Left lobe of liver (tissue), 2 donors: ENCODE measurements around the gene AKAP13. TPM values are rescaled to one million over a fixed set of nuclear protein-coding genes. Genes with fewer than 3 reads are reported as not detected.

Experiments
- ATAC-seq: fragments of 200-7000 bp; cut with Tn5 transposase; one replicate; pipeline ENCODE4 v1.9.1; 2020; ENCODE audit warnings: mild to moderate bottlenecking, moderate library complexity
- DNase-seq: peaks from one replicate; pipeline ENCODE4 v3.0.0-alpha.2; 2020; ENCODE audit warnings: low spot score
- total RNA-seq: library from RNA; stranded (reverse); gene quantifications from one replicate; pipeline ENCODE4 v1.2.1, GENCODE V29; 2021
- donor health status: DM: no; HTN: no; CAD: no; lungs with moderate emphysema.
- donor health status: DM: no; HTN: yes; CAD: no.

Gene AKAP13
- total RNA-seq, 1 donor from 2014 or later: 60.5 TPM

DNA sequence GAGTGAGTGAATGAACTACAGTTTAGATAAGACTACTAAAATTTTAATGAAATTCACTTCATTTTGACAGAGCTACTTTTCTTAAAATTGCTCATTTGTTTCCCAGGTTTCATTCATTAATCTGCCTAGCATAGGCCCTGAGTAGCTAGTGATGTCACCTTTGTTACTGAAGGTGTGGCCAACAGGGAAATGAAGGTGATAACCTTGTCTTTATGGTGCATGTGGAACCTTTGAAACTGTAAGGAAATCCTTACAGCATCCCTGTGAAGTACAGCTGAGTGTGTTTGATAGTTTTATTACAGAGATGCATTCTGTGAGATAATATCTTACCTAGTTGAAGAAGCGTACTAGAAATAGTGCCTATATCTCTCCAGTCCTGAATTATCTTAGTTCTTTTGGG is 112.9 kb downstream of the AKAP13 start:
- DNase-seq (no peak), ATAC-seq (no peak)

DNA sequence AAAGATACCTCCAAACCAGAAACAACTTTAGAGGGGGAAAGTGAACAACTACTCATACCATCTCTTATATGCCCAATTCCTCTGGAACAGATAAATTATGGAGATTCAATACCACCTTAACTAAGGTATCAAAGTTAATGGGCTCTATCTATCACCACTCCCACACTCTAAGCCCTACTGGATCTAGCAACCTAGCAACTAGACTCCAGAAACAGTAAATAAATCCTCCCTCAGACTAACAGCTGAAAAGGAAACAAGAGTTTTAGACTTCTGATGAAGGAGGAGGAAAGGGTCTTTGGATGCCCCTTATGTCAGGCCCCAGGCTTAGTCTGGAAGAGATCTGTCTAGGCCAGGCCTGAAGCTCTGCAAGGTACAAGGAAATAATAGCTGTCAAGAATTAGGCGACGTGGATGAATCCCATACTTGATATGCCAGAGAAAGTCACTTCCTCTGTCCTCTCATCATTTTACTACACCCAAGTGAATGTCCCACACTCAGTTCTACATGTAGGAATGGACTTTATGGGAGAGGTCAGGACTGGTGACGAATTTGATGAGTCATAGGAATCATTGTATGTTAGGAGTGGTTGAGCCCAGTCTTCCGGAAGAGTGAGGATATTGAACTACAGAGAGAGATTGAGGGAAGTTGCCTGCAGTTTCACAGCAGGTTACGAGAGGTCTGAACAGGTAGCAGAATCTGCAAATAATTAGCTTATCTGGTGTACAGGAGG is 113.8 kb downstream of the AKAP13 start:
- ATAC-seq (peak; percentile 45), DNase-seq (no peak)

DNA sequence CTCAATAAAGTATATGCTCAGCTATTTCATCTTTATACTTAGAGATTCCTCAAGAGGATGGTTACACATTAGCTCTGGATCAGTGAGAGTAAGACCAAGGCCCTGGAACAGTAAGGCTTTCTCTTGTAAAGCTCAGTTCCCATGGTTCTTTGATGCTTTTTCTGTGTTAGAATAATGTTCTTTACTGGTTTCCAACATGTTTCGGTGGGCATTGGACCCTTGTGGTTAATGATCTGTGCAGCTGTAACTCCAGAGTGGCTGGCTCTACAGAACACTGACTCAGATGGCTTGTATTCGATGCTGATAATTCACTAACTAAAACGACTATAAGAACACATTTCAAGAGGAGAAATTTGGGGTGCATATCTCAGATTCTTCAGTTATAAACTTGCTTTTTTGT is 114.7 kb downstream of the AKAP13 start:
- no peak for DNase-seq
- no peak for ATAC-seq

DNA sequence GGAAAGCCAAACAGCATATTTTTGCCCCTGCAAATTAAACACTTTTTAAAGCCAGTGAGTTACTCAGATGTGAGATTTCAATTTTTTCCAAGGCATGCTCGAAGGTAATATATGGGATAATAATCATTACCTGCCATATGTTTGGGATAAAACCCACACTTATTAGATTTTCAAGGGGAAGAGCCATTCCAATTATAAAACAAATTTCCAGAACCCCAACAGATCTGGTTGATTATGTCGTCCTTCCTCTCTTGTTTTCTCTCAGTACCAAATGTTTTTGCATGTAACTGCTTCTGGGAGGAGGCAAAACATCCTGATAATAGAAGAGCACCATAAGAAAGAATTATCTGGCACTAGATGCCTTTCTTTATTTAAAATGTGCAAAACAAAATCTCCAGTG is 115.1 kb downstream of the AKAP13 start:
- ATAC-seq: no peak
- no peak for DNase-seq

DNA sequence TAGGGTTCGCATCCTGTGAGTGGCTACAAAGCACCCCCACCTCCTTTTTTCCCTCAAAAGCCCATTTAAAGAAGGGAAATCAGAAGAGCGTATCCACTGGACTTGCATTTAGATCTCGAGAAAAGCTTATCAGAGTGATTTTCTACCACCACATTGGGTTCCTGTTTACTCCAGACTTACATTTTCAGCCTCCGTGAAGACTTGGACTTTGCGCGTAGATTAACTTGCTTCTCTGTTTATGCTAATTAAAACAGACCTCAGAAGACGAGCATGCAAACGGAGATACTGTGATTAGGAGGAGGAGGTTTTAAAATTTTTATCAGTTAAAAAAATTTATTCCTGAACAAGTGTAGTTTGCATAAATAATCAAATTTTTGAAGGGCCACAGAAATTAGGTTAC is 115.7 kb downstream of the AKAP13 start:
- no peak for DNase-seq
- ATAC-seq: no peak

DNA sequence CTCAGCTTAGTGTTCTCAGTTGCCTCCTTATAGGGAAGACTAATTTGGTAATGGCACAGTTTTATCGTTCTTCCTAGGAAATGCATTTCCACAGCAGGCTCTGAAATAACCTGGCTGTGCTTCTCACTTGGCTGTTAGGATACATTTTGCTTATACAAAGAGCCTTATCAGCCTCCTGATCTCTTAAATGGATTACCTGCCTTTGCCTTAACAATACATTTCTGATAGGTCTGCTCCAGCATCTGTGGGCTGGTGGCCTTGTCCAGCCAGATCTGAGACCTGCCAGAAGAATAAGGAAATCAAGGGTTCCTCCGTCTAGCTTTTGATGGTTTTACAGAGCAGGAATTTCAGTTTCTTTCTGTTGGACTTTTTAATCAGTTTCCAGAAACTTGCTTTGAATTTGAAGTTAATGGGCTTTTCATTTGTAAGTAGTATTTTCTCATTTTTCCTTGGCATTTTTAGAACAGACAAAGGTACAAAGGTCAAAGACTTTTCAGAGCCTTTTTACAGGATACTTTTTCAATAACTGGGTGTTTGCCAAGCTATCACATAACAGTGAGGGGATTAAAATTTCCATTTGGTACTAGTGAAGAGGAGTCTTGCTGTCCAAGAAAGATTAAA is 116.3 kb downstream of the AKAP13 start:
- ATAC-seq (no peak), DNase-seq (no peak)

DNA sequence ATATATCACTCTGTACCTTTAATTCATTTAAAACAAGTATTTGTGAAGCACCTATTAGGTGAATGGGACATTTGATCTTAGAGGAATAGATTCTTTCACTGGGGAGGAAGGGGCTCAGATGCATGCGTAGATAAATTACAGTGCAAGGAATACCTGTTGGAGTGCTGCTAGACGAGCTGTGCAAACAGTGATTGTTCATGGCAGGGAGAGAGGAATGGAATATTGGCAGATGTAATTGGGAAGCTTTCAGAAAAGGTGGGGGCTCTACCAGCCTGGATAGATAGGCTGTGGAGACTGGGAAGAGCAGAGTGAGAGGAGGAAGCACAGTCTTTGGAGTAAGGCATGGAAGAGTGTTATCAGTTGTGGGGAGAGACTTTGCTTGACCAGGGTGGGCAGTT is 116.8 kb downstream of the AKAP13 start:
- no peak for ATAC-seq
- DNase-seq: no peak

DNA sequence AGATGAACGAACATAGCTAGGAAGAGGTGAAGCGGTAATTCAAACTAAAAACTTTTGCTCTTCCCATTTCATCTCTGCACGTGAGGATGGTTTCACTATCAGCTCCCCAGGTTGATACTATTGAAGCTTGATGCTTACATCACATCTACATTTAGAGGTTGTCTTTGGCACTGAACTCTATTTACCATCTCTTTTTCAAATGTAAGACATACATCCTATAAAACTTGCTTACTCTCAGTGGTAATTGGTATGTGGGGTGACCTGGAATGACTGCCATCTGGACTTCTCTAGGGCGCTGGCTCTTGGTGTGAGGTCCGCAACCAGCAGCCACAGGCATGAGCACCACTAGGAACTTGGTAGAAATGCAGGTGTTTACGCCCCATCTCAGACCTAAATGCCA is 118.1 kb downstream of the AKAP13 start:
- no peak for ATAC-seq

DNA sequence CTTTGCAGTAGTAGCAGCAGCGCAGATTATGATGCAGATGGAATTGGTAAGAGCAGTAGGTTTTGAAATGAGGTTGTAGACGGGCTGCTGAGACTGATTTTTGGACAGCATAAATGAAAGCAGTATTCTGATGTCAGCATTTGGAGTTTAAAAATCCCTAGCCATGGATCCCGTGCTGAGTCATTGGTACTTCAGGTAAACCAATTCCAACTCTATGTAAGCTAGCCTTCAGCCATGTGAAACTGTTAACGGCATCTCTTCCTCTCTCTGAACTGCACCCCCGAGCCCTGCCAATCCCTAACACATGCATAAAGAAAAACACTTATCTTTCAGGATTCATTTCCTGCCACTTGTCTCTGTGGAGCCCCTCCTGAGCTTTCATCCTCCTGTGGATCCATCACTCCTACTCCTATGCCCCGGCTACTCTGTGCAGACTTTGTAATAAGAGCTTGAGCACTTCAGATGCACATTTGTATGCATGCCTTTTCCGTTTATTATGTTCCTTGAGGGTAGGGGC is 119.0 kb downstream of the AKAP13 start:
- ATAC-seq: no peak
- no peak for DNase-seq

More for the DNA sequence above, 118.1 kb downstream of the AKAP13 start:
- no peak for DNase-seq

DNA sequence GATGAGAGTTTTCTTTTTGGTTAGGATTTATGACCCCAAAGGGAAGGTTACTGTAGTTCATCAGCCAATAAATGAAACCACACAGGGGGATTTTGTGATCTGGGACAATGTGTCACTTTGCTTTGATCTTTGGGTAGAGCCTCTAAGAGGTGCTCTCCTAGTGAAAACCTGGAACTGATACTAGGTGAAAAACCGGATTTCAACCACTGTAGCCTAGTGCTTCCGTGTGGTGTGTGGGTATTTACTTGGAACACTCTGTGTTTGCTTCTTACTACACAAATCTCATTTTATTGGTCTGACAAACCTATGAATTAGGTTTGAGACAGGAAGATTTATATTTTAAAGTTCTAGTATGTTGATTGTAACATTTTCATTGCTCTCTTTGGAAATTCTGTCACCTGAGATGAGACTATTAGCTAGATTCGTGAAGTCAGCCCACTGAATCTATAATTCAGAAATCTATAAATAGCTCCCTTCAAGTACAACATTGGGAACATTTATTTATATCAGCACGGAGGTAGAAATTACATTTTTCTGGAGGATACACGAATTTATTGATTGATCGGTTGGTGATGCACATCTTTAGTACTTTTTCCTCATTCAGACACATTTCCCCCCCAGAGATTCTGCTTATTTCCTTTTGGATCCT is 119.8 kb downstream of the AKAP13 start:
- ATAC-seq: no peak
- DNase-seq: no peak

DNA sequence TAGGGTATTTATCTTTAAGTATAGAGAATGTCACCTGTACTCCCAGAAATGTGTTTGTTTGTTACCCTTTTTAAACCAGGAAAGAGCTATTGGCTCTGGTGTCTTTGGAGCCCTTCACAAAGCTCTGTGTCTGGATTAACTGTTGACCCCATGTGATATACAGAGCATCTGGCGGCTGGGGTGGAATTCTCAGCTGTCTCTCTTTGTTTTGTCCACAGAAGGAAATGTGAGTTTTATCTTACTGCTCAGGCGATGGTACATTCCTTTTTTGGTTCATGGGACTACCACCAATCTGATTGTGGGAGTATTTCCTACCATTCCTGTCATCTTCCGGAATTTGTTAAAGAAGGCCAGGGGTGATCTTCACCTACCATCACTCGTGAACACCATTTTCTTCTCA is 120.3 kb downstream of the AKAP13 start:
- no peak for DNase-seq
- no peak for ATAC-seq

DNA sequence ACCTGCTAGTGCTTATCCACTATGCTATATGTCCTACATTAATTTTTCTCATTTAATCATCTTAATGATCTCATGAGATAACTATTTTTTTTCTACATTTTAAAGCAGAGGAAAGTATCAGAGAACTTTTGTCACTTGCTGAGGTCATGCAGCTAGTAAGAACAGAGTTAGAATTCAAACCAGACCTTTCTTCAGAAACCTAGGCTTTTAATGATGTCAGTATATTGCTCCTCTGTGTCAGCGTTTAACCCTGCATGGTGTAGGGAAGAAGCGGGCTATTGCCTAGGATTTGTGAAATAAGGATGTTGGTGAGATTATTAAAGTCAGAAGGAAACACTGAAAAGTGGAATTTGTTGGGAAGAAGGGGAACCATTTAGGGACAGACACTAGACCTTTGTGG is 121.2 kb downstream of the AKAP13 start:
- DNase-seq (no peak), ATAC-seq (no peak)

DNA sequence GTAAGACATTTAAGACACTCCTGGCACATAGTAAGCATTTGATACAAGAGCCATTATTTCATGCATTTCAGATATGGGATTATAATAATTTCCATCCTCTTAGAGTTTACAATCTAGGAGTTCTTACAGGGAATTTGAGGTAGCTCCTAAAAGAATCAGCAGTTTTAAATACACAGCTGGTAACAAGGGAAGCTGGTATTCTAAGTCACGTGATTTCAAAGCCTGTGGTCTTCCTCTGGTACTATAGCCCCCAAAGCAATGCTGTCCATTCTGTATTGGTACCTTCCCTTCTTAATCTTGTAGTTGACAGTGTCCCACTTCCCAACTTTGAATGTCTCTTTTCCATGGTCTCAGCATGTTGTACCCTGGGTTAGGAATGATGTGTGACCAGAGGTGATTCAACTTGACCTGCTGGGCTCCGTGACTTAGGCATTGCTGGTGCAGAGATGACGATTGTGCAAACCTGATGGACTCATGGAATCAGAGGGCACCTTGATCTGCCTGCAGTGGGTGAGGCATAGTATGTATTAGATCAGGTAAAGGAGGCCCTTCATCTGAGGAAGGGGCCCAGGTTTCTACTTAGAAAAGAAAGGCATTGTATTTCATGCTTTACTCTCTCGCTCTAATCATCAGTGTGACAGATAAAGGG is 122.9 kb downstream of the AKAP13 start:
- DNase-seq (peak; percentile 50), ATAC-seq (peak; percentile 80)

DNA sequence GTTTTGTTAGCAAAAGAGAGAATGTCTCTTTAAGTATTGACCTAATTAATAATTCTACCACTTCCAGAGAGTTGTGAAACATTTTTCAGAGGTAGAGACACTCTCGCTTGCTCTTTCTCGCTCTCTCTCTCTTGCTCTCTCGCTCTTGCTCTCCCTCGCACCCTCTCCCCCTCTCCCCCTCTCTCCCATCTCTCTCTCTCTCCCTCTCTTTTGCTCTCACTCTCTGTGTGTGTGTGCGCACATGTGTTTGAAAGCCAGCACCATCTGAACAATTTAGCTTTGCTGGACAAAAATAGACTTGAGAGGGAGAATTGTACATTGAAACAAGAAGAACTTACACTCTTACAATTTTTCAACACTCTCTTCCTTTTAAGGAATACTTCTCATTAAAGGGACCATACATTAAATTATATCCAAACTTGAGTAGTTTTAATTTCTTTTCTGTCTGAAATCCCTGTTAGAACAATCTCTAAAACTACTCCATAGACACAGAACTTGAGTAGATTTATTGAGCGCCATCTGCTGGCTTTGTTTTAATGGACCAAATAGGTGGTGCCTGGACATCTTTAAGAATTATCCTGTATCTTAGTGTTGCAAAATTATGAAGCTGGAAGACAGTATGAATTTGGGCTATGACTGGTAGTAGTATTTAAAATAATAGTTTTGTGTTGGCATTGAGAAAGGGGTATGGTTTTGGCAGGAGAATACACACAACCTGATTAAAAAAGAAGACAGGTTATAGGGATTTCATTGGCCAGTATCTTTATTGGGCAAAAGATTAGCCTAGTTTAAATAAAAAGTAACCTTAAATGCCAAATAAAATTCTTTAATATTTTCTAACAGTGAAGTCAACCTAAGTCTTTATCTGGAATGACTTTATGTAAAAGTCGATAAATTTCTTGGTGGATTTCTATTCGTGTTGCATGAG is 124.6 kb downstream of the AKAP13 start:
- ATAC-seq (peak; percentile 79), DNase-seq (no peak)

DNA sequence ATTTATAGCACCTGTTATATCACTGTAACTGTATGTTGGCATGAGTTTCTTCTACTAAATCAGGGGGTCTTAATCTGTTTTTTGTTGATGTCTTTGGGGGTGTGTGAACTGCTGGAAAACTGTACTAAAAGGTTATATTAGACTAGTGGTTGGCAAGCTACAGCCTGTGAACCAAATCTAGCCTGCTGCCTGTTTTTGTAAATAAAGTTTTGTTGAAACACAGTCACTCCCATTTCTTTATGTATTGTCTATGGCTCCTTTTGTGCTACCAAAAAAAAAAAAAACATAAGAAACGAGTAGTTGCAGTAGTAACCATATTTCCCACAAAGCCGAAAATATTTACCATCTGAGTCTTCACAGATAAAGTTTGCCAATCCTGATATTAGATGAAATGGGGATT is 126.7 kb downstream of the AKAP13 start:
- DNase-seq (no peak), ATAC-seq (no peak)

DNA sequence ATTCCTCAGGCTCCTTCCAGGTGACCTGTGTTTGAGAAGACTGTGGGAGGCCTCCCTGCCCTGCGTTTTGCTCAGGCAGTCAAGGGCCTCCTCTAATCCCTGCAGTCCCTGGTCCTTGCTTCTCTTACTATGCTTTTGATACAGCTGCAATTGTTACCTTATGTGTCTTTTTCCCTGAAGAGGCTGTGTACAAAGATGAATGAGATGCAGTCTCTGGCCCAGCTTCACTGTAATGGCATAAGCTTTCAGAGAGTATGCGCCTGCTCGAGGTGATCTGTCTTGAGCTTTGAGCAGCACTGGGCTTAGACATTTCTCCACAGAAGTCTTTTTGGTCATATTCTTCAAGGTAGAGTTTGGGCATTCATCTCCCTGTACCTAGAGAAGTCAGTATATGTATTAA is 129.6 kb downstream of the AKAP13 start:
- ATAC-seq (no peak), DNase-seq (no peak)

DNA sequence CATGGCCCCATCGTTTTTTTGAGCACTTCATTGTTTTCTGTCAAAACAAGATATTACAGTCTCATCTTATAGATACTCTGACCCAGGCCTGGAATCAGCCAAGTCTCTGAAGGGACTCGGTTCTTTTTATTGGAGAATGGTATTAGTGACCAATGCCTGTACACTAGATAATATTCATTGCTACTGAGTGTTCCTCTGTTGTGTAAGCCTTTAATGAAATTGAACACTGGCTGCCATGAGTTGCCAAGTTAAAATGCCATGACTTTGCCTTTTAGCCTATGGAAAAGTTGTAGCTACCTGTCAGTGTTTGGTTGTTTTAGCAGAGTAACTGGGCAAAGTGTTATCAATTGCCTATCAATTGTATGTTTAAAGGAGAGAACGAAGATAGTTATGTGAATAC is 134.0 kb downstream of the AKAP13 start:
- ATAC-seq: no peak
- no peak for DNase-seq

DNA sequence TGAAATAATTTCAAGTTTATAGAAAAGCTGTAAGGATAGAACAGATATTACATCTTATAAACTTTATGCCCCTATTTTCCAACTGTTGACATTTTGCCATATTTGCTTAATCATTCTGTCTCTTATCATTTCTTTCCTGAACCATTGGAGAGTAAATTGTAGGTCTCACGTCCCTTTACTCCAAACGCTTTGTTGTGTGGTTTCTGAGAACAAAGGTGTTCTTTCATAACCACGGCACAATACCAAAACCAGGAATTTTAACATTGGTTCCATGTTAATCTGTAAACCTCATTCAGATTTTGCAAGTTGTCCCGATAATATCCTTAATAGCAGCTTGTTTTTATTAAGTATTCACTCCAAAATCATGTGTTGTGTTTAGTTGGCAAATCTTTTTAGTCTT is 134.8 kb downstream of the AKAP13 start:
- ATAC-seq (peak; percentile 47), DNase-seq (no peak)

DNA sequence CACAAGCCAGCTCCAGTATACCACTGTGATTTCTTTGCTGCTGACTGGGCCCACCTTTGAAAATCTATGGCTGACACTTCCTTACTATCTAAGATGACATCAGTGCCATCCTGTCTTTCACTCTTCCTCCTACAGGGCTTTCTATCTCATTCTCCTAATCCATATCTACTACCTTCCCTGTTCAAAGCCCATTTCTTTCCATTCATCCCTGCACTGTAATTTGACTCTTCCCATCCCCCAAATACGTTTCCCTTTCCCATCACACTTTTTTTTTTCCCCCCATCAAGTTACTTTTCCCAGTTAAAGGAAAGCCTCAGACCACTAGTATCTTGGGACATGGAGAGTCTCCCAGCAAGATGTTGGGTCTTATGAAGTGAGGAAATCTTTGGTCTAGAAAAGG is 136.7 kb downstream of the AKAP13 start:
- ATAC-seq: no peak

DNA sequence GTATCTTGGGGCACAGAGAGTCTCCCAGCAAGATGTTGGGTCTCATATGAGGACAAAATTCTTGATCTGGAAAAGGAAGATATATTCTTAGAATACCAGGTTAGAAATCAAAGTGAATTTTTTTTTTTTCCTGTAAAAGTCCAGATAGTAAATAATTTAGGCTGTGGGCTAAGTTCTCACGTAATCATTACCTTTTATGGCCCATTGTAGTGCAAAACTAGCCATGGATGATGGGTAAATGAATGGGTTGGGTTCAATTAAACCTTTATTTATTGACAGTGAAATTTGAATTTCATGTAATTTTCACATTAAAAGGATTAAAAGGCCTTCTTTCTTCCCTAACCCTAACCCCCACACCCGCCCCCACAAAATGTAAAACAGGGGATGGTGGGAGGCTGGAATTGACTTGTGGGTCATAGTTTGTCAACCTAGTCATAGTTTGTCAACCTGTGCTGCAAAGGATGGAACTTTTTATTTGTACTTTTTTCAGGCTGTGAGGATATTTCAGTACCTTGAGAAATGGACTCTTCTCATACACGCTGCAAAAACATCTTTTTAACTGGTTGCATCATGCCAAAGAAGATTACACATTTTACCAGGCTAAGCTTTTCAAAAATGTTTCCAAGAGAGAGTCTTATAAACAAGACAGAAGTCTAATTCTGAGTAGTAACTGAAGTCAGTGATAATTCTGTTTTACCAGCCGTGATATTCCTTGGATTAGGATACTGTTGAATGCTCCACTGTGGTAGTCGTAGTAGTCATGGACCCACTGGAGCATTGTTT is 138.8 kb downstream of the AKAP13 start:
- ATAC-seq: no peak
- no peak for DNase-seq

More for the DNA sequence above, 136.7 kb downstream of the AKAP13 start:
- DNase-seq: no peak
